CD14-positive monocyte (primary cell): ENCODE results near the gene FBXW12. TPM values are rescaled to one million over a fixed set of nuclear protein-coding genes. Genes with fewer than 3 reads are reported as not detected.
A peak's percentile ranks its signal among the peaks of the same experiment; 100 is the strongest.

ENCODE experiments used
- DNase-seq, 3 donors: peaks; one replicate each; pipeline ENCODE4 v3.0.0-alpha.2; 2011 to 2022
- H2AFZ ChIP-seq: 2 replicates; pipeline ENCODE4 v1.6.0; 2012; ENCODE audit warnings: mild to moderate bottlenecking, low read depth, low read length, inconsistent platforms; ENCODE audit not compliant: insufficient read depth, poor library complexity, severe bottlenecking
- H3K27ac ChIP-seq, 2 donors: 1 replicate in 1 of 2; 2 replicates in 1 of 2; pipeline ENCODE4 v1.5.1; 2012 to 2013; ENCODE audit warnings: low read length in 2 of 2, control low read depth in 1 of 2, inconsistent platforms in 1 of 2, low read depth in 1 of 2, mild to moderate bottlenecking in 1 of 2
- H3K27me3 ChIP-seq, 2 donors: one replicate each; pipeline versions ENCODE4 v1.6.0 to v1.6.1; 2011 to 2013; ENCODE audit warnings: low read length in 2 of 2; ENCODE audit not compliant: control insufficient read depth in 2 of 2, insufficient read depth in 2 of 2
- H3K36me3 ChIP-seq, 2 donors: replicated peaks in 1 of 2; 1 replicate in 1 of 2; 2 replicates in 1 of 2; pipeline versions ENCODE4 v1.5.1 to v1.6.1; 2012 to 2013; ENCODE audit warnings: low read length in 2 of 2, control low read depth in 1 of 2, inconsistent platforms in 1 of 2, mild to moderate bottlenecking in 1 of 2; ENCODE audit not compliant: insufficient read depth in 2 of 2, control insufficient read depth in 1 of 2
- H3K4me1 ChIP-seq, 2 donors: 1 replicate in 1 of 2; 2 replicates in 1 of 2; pipeline versions ENCODE4 v1.5.1 to v1.6.1; 2012 to 2013; ENCODE audit warnings: low read length in 2 of 2, control low read depth in 1 of 2, inconsistent platforms in 1 of 2, mild to moderate bottlenecking in 1 of 2, moderate library complexity in 1 of 2; ENCODE audit not compliant: insufficient read depth in 2 of 2, control insufficient read depth in 1 of 2
- H3K4me2 ChIP-seq: replicated peaks from 2 replicates; pipeline ENCODE3; 2012; ENCODE audit warnings: low read length, moderate library complexity, mild to moderate bottlenecking; ENCODE audit not compliant: poor library complexity, severe bottlenecking; ENCODE audit errors: extremely low read depth
- H3K4me3 ChIP-seq, 3 experiments: fragments of 200-600 bp in 1 of 3; sonication (generic) in 1 of 3; replicated peaks in 1 of 3; 1 replicate in 2 of 3; 2 replicates in 1 of 3; pipeline ENCODE4 v1.5.1; 2011 to 2013; ENCODE audit warnings: low read length in 3 of 3, mild to moderate bottlenecking in 3 of 3, control low read depth in 2 of 3, low read depth in 2 of 3, inconsistent platforms in 1 of 3, moderate library complexity in 1 of 3
- H3K79me2 ChIP-seq: 2 replicates; pipeline ENCODE4 v1.6.0; 2012; ENCODE audit warnings: mild to moderate bottlenecking, control low read depth, inconsistent platforms, low read length, moderate library complexity; ENCODE audit not compliant: insufficient read depth
- H3K9ac ChIP-seq: 2 replicates; pipeline ENCODE4 v1.6.0; 2017; ENCODE audit warnings: low read length, mild to moderate bottlenecking; ENCODE audit not compliant: insufficient read depth, poor library complexity, severe bottlenecking
- H3K9me3 ChIP-seq, 2 donors: replicated peaks in 1 of 2; 1 replicate in 1 of 2; 2 replicates in 1 of 2; pipeline versions ENCODE4 v1.5.1 to v1.6.1; 2012 to 2013; ENCODE audit warnings: low read length in 2 of 2, control low read depth in 1 of 2; ENCODE audit not compliant: control insufficient read depth in 1 of 2, insufficient read depth in 1 of 2
- H4K20me1 ChIP-seq: 2 replicates; pipeline ENCODE4 v1.6.0; 2012; ENCODE audit warnings: mild to moderate bottlenecking, low read length, control low read depth, moderate library complexity; ENCODE audit not compliant: insufficient read depth
- H3K27ac Mint-ChIP-seq, 7 donors: one replicate each; pipeline ENCODE4 v1.8.0; 2020; ENCODE audit warnings: mild to moderate bottlenecking in 7 of 7, mixed read lengths in 7 of 7, moderate library complexity in 6 of 7, inconsistent platforms in 2 of 7
- H3K27me3 Mint-ChIP-seq, 3 donors: one replicate each; pipeline ENCODE4 v1.8.0; 2021 to 2022; ENCODE audit warnings: low read depth in 3 of 3, mild to moderate bottlenecking in 3 of 3, mixed read lengths in 3 of 3, moderate library complexity in 3 of 3, inconsistent platforms in 1 of 3
- H3K36me3 Mint-ChIP-seq, 2 donors: one replicate each; pipeline ENCODE4 v1.8.0; 2020; ENCODE audit warnings: mixed read lengths in 2 of 2, inconsistent platforms in 1 of 2, mild to moderate bottlenecking in 1 of 2
- H3K4me1 Mint-ChIP-seq: one replicate; pipeline ENCODE4 v1.8.0; 2020; ENCODE audit warnings: mild to moderate bottlenecking, mixed read lengths
- H3K4me3 Mint-ChIP-seq, 2 donors: one replicate each; pipeline ENCODE4 v1.8.0; 2020; ENCODE audit warnings: mild to moderate bottlenecking in 2 of 2, mixed read lengths in 2 of 2, moderate library complexity in 1 of 2
- H3K9me3 Mint-ChIP-seq, 7 donors: one replicate each; pipeline ENCODE4 v1.8.0; 2020 to 2022; ENCODE audit warnings: mixed read lengths in 7 of 7, mild to moderate bottlenecking in 6 of 7, moderate library complexity in 6 of 7, inconsistent platforms in 2 of 7
- CTCF ChIP-seq: fragments of 200-600 bp; IDR thresholded peaks from one replicate; pipeline ENCODE4 v1.8.0; 2022; ENCODE audit warnings: antibody characterized with exemption, mild to moderate bottlenecking
- WGBS: methylation state at CpG from one replicate; pipeline ENCODE4 v1.1.5; 2013; ENCODE audit warnings: missing lambda C conversion rate; ENCODE audit not compliant: insufficient coverage; 5-methylcytosine and 5-hydroxymethylcytosine counted together
- intact Hi-C, 2 donors: fragments of 100-400 bp; cut with micrococcal nuclease; formaldehyde crosslinking; loops; one replicate each; pipeline versions ENCODE4 v1.15.0 to v1.15.1; 2023
- polyA plus RNA-seq, 3 donors: library from polyadenylated mRNA; depleted of rRNA in 1 of 3; unstranded in 2 of 3; stranded (reverse) in 1 of 3; fragments of 300-500 nt in 2 of 3; fragments of >200 nt in 1 of 3; fragmentation: Illumina TruSeq in 2 of 3; gene quantifications; 1 replicate in 2 of 3; 2 replicates in 1 of 3; pipeline ENCODE4 v1.2.3, GENCODE V29; 2012 to 2021

Gene FBXW12
- polyA plus RNA-seq, 3 donors, result not detected

GRCh38 chr3:48411041-48411588, 39.1 kb downstream of the FBXW12 start:
- H3K27me3 Mint-ChIP-seq, result peaks cover 0 to 4% (median 2%) of the 10 kb centered on the region in 3 donors
- Histone ChIP-seq H3K9ac (no peak overlapping the region), H2AFZ (no peak overlapping the region), H3K27me3 (no peaks in the 10 kb centered on the region), H3K36me3 (no peaks in the 10 kb centered on the region), H3K4me1 (no peaks in the 10 kb centered on the region), H3K79me2 (no peaks in the 10 kb centered on the region), H4K20me1 (no peaks in the 10 kb centered on the region), H3K9me3 (no peaks in the 10 kb centered on the region), H3K4me3 (no peak overlapping the region), H3K4me2 (no peak overlapping the region), H3K27ac (no peak overlapping the region)
- TF ChIP-seq CTCF, result no peak
- 96% methylated on average over 5 of the region's 9 CpGs for WGBS
- H3K4me1 Mint-ChIP-seq, result no peaks in the 10 kb centered on the region
- no peak for DNase-seq
- H3K4me3 Mint-ChIP-seq, result no peak overlapping the region
- no peaks in the 10 kb centered on the region for H3K36me3 Mint-ChIP-seq
- H3K9me3 Mint-ChIP-seq, result no peaks in the 10 kb centered on the region
- H3K27ac Mint-ChIP-seq, result peak overlapping the region in 1 of 7 donors; percentile 61
- intact Hi-C loops, result no loop called here

GRCh38 chr3:48411606-48412374, 39.8 kb downstream of the FBXW12 start:
- WGBS, result 94% methylated on average over 8 of the region's 11 CpGs
- H3K4me1 Mint-ChIP-seq, result no peaks in the 10 kb centered on the region
- no peak for DNase-seq
- H3K79me2 ChIP-seq, result no peaks in the 10 kb centered on the region
- no peaks in the 10 kb centered on the region for H3K9me3 Mint-ChIP-seq
- H3K9me3 ChIP-seq, result no peaks in the 10 kb centered on the region
- H3K4me3 Mint-ChIP-seq, result no peak overlapping the region
- no peaks in the 10 kb centered on the region for H3K27me3 ChIP-seq
- H2AFZ ChIP-seq, result no peak overlapping the region
- H3K4me3 ChIP-seq, result no peak overlapping the region
- H3K27me3 Mint-ChIP-seq, result peaks cover 0 to 2% (median 2%) of the 10 kb centered on the region in 3 donors
- H3K36me3 ChIP-seq, result no peaks in the 10 kb centered on the region
- intact Hi-C loops, result no loop called here
- TF ChIP-seq CTCF, result no peak
- H4K20me1 ChIP-seq, result no peaks in the 10 kb centered on the region
- no peak overlapping the region for H3K4me2 ChIP-seq
- no peaks in the 10 kb centered on the region for H3K36me3 Mint-ChIP-seq
- no peak overlapping the region for H3K27ac ChIP-seq
- no peaks in the 10 kb centered on the region for H3K4me1 ChIP-seq
- no peak overlapping the region for H3K9ac ChIP-seq
- no peak overlapping the region for H3K27ac Mint-ChIP-seq
